HepG2 (cell line): ENCODE measurements around the gene GPT2. TPM values are rescaled to one million over a fixed set of nuclear protein-coding genes. Genes with fewer than 3 reads are reported as not detected.

ENCODE experiments used
- ATAC-seq: fragments of 200-7000 bp; cut with Tn5 transposase; 3 replicates; pipeline ENCODE4 v1.9.1; 2020; ENCODE audit warnings: mild to moderate bottlenecking, moderate library complexity
- BruUV-seq: library from RNA; stranded (reverse); fragments of 400-500 nt; replicated peaks from 2 replicates; lab custom pipeline; 2021; lab: Mats Ljungman, UMichigan
- CTCF ChIA-PET: fragments of 300-600 bp; formaldehyde crosslinking; extraction: SDS; loops from one replicate; lab custom pipeline; 2021; ENCODE audit warnings: low total read pairs, inconsistent platforms, low intra/inter-chr PET ratio; lab: Yijun Ruan, JAX
- POLR2A ChIA-PET: fragments of 350-600 bp; sonication (Branson Sonifier 250); formaldehyde crosslinking; loops from one replicate; lab custom pipeline; 2020; ENCODE audit warnings: antibody characterized with exemption, inconsistent platforms; lab: Yijun Ruan, JAX
- DNase-seq: peaks from one replicate; pipeline ENCODE4 v3.0.0-alpha.2; 2015; ENCODE audit warnings: low spot score
- FAIRE-seq: peaks from 3 replicates; lab custom pipeline; 2011; peaks lifted over from hg19 to GRCh38; lab: Jason Lieb, UNC
- H2AFZ ChIP-seq: one replicate; pipeline ENCODE4 v1.6.1; 2011; ENCODE audit warnings: low read length, inconsistent platforms
- H3K27ac ChIP-seq: fragments of 300-600 bp; 3 replicates; pipeline ENCODE4 v1.8.0; 2011; ENCODE audit warnings: mixed run types, mild to moderate bottlenecking, mixed read lengths, low read length, inconsistent platforms; ENCODE audit not compliant: insufficient read depth; ENCODE audit errors: extremely low read length
- H3K27me3 ChIP-seq, 2 experiments: fragments of 200-600 bp in 1 of 2; 2 replicates in 1 of 2; 3 replicates in 1 of 2; pipeline versions ENCODE4 v1.6.0 to v1.8.0; 2011; ENCODE audit warnings: low read length in 2 of 2, mild to moderate bottlenecking in 2 of 2, moderate library complexity in 2 of 2, inconsistent platforms in 1 of 2; ENCODE audit not compliant: insufficient read depth in 2 of 2, control insufficient read depth in 1 of 2
- H3K36me3 ChIP-seq, 2 experiments: fragments of 200-600 bp in 1 of 2; replicated peaks in 1 of 2; 2 replicates in 1 of 2; 3 replicates in 1 of 2; pipeline versions ENCODE4 v1.5.1 to v1.8.0; 2011; ENCODE audit warnings: low read length in 2 of 2, inconsistent platforms in 1 of 2; ENCODE audit not compliant: insufficient read depth in 2 of 2, control insufficient read depth in 1 of 2
- H3K4me1 ChIP-seq: 2 replicates; pipeline ENCODE4 v1.5.1; 2012; ENCODE audit warnings: low read length, inconsistent platforms; ENCODE audit not compliant: insufficient read depth
- H3K4me2 ChIP-seq: 2 replicates; pipeline ENCODE4 v1.6.0; 2011; ENCODE audit warnings: low read depth, low read length, inconsistent platforms
- H3K4me3 ChIP-seq, 3 experiments: fragments of 200-600 bp in 1 of 3; sonication (generic), shearing (Covaris generic) in 1 of 3; replicated peaks in 1 of 3; 2 replicates each; pipeline ENCODE4 v1.5.1; 2011 to 2016; ENCODE audit warnings: low read length in 3 of 3, inconsistent platforms in 2 of 3, low read depth in 2 of 3, mild to moderate bottlenecking in 2 of 3, control low read depth in 1 of 3, mixed read lengths in 1 of 3; ENCODE audit not compliant: insufficient read depth in 1 of 3
- H3K79me2 ChIP-seq: one replicate; pipeline ENCODE4 v1.6.1; 2011; ENCODE audit warnings: low read length, inconsistent platforms; ENCODE audit not compliant: insufficient read depth
- H3K9ac ChIP-seq: 2 replicates; pipeline ENCODE4 v1.6.0; 2011; ENCODE audit warnings: mild to moderate bottlenecking, low read depth, low read length, inconsistent platforms; ENCODE audit not compliant: insufficient read depth
- H3K9me3 ChIP-seq: 2 replicates; pipeline ENCODE4 v1.5.1; 2012; ENCODE audit warnings: mild to moderate bottlenecking, low read length
- H4K20me1 ChIP-seq: 2 replicates; pipeline ENCODE4 v1.6.0; 2011; ENCODE audit warnings: inconsistent platforms, mild to moderate bottlenecking, low read length, moderate library complexity; ENCODE audit not compliant: insufficient read depth
- FOSL1 ChIP-seq: sonication (generic); formaldehyde crosslinking; IDR thresholded peaks from 2 replicates; pipeline ENCODE4 v1.9.0; 2021; ENCODE audit warnings: missing genetic modification reagents, borderline replicate concordance
- IRF2 ChIP-seq: IDR thresholded peaks from 2 replicates; pipeline ENCODE4 v1.6.1; 2018; ENCODE audit warnings: missing genetic modification reagents, missing compliant biosample characterization
- MIXL1 ChIP-seq: IDR thresholded peaks from 2 replicates; pipeline ENCODE4 v1.6.1; 2016
- RFX1 ChIP-seq: fragments of 450-650 bp; IDR thresholded peaks from 2 replicates; pipeline ENCODE4 v1.6.1; 2017
- RXRB ChIP-seq: IDR thresholded peaks from 2 replicates; pipeline ENCODE4 v1.6.1; 2016; ENCODE audit warnings: borderline replicate concordance, missing genetic modification reagents, missing compliant biosample characterization
- SMC3 ChIP-seq: IDR thresholded peaks from 2 replicates; pipeline ENCODE4 v1.6.1; 2011; ENCODE audit warnings: low read length, improper control_type of control experiment
- SOX5 ChIP-seq: IDR thresholded peaks from 2 replicates; pipeline ENCODE4 v1.6.1; 2016; ENCODE audit warnings: borderline replicate concordance
- TARDBP ChIP-seq: sonication (generic); formaldehyde crosslinking; IDR thresholded peaks from 2 replicates; pipeline ENCODE4 v1.8.0; 2022; ENCODE audit warnings: mild to moderate bottlenecking, missing genetic modification reagents
- TEAD3 ChIP-seq: optimal IDR thresholded peaks from 2 replicates; pipeline ENCODE3; 2016; ENCODE audit warnings: borderline replicate concordance
- ZFX ChIP-seq: sonication (generic); formaldehyde crosslinking; IDR thresholded peaks from 2 replicates; pipeline ENCODE4 v1.4.0; 2020; ENCODE audit warnings: mild to moderate bottlenecking, low read depth, missing genetic modification reagents, moderate library complexity
- ZMYM4 ChIP-seq: sonication (generic); formaldehyde crosslinking; IDR thresholded peaks from 2 replicates; pipeline ENCODE4 v1.8.1; 2023; ENCODE audit warnings: mild to moderate bottlenecking, missing genetic modification reagents
- ZNF644 ChIP-seq: IDR thresholded peaks from 2 replicates; pipeline ENCODE4 v1.6.1; 2016; ENCODE audit warnings: low read depth
- ZNF7 ChIP-seq: IDR thresholded peaks from 2 replicates; pipeline ENCODE4 v1.6.1; 2016; ENCODE audit warnings: missing biosample characterization, missing genetic modification reagents
- ZNF772 ChIP-seq: sonication (generic); formaldehyde crosslinking; IDR thresholded peaks from 2 replicates; pipeline ENCODE4 v1.5.0; 2020; ENCODE audit warnings: mild to moderate bottlenecking, missing genetic modification reagents
- WGBS: methylation state at CpG from one replicate; pipeline ENCODE4 v1.1.6; 2017; ENCODE audit warnings: low lambda C conversion rate; 5-methylcytosine and 5-hydroxymethylcytosine counted together
- in situ Hi-C: cut with HindIII; loops from 2 replicates; pipeline ENCODE4 v1.10.0; 2017; ENCODE audit warnings: low pct_unique_long_range_greater_than_20kb; ENCODE audit not compliant: extremely low pct_ligation_motif_present
- intact Hi-C: fragments of 100-400 bp; cut with micrococcal nuclease; formaldehyde crosslinking; loops from one replicate; pipeline ENCODE4 v1.10.0; 2022; ENCODE audit not compliant: unreplicated experiment
- polyA plus RNA-seq, 8 experiments: library from polyadenylated mRNA; depleted of rRNA in 3 of 8; stranded (reverse) in 7 of 8; unstranded in 1 of 8; fragments of >200 nt; fragmentation: Illumina TruSeq in 4 of 8; extraction: Trizol in 4 of 8; gene quantifications; 2 replicates each; pipeline versions ENCODE4 v1.2.1 to v1.2.3, GENCODE V29; 2011 to 2016; ENCODE audit warnings: low read depth in 4 of 8, missing spikeins in 1 of 8, mixed read lengths in 1 of 8; ENCODE audit not compliant: insufficient read depth in 1 of 8
- total RNA-seq, 5 experiments: library from RNA; depleted of rRNA; stranded (reverse); fragments of >200 nt; fragmentation: Illumina TruSeq; extraction: Trizol; gene quantifications; 2 replicates each; pipeline ENCODE4 v1.2.3, GENCODE V29; 2016; ENCODE audit warnings: low read depth in 1 of 5
- TF ChIP-seq, protein P1 (sequence below): sonication (generic); formaldehyde crosslinking; conservative IDR thresholded peaks from 2 replicates; pipeline ENCODE4 v1.4.0; 2020; ENCODE audit warnings: mild to moderate bottlenecking, missing genetic modification reagents, moderate library complexity
- TF ChIP-seq, protein P2 (sequence below): IDR thresholded peaks from 2 replicates; pipeline ENCODE4 v1.6.1; 2016; ENCODE audit warnings: mild to moderate bottlenecking
- TF ChIP-seq, protein P3 (sequence below): IDR thresholded peaks from 2 replicates; pipeline ENCODE4 v1.6.1; 2016; ENCODE audit warnings: low read depth, control low read depth
- TF ChIP-seq, protein P4 (sequence below): sonication (generic); formaldehyde crosslinking; IDR thresholded peaks from 2 replicates; pipeline ENCODE4 v1.4.0; 2020; ENCODE audit warnings: mild to moderate bottlenecking, missing genetic modification reagents

GPT2 gene
- total and polyA plus RNA-seq, 2 of the 13 experiments (the other 11 are each of a cell fraction or from before 2014, with no cell fraction given): 138 to 267 TPM

DNA sequence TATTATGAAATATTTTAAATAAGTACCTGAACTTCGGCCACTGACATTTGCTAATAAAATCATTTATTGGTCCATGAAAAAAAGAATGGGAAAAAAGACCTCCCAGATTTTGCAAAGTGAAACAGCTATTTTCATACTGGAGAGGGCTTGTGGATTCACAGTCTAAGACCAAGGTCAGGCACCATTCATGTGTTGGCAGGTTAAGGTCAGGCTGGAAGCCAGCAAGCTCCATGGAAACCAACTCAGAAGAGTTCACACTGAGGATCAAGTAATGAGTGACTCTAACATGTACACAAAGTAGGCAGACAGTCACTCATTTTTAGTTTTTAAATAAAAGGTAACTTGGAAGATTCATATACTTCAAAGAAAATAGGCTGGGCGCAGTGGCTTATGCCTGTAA is 85.9 kb downstream of the GPT2 start:
- CTCF ChIA-PET: no interaction called here
- FAIRE-seq (peak; percentile 48), ATAC-seq (peak; percentile 64), DNase-seq (peak; percentile 79)
- H3K27ac ChIP-seq: peak overlapping the region; percentile 17
- intact Hi-C loops: loop anchor here (5.0 kb wide), 1 partner anchor 138 kb away; the partner anchor contains the start of gene C16orf87
- H3K9ac ChIP-seq: no peak overlapping the region; the same call in 1 of the 2 replicates
- H3K27me3 ChIP-seq: no peaks in the 10 kb centered on the region; a peak in 1 of 5 replicates
- H3K4me1 ChIP-seq: peaks cover 54% of the 10 kb centered on the region
- POLR2A ChIA-PET: interaction anchor here (1.0 to 1.8 kb wide), 3 partner anchors 21 to 1195 kb away, joined by 3 to 8 read pairs (median 3); no protein-coding TSS in a partner anchor
- H3K9me3 ChIP-seq: no peaks in the 10 kb centered on the region
- WGBS: 83% methylated on average over 2 of the region's 2 CpGs
- BruUV-seq: no TSS peak
- peaks cover 56% of the 10 kb centered on the region for H3K79me2 ChIP-seq
- peaks cover 43% of the 10 kb centered on the region for H4K20me1 ChIP-seq
- peaks cover 20 to 48% of the 10 kb centered on the region in 2 experiments for H3K36me3 ChIP-seq
- H2AFZ ChIP-seq: no peak overlapping the region
- H3K4me3 ChIP-seq: peak overlapping the region in 1 of 3 experiments; percentile 12; a peak in 1 of 6 replicates
- in situ Hi-C loops: no loop called here
- peak overlapping the region; percentile 47 for H3K4me2 ChIP-seq
- TF ChIP-seq, protein P1, sequence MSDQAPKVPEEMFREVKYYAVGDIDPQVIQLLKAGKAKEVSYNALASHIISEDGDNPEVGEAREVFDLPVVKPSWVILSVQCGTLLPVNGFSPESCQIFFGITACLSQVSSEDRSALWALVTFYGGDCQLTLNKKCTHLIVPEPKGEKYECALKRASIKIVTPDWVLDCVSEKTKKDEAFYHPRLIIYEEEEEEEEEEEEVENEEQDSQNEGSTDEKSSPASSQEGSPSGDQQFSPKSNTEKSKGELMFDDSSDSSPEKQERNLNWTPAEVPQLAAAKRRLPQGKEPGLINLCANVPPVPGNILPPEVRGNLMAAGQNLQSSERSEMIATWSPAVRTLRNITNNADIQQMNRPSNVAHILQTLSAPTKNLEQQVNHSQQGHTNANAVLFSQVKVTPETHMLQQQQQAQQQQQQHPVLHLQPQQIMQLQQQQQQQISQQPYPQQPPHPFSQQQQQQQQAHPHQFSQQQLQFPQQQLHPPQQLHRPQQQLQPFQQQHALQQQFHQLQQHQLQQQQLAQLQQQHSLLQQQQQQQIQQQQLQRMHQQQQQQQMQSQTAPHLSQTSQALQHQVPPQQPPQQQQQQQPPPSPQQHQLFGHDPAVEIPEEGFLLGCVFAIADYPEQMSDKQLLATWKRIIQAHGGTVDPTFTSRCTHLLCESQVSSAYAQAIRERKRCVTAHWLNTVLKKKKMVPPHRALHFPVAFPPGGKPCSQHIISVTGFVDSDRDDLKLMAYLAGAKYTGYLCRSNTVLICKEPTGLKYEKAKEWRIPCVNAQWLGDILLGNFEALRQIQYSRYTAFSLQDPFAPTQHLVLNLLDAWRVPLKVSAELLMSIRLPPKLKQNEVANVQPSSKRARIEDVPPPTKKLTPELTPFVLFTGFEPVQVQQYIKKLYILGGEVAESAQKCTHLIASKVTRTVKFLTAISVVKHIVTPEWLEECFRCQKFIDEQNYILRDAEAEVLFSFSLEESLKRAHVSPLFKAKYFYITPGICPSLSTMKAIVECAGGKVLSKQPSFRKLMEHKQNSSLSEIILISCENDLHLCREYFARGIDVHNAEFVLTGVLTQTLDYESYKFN (CRISPR knock-in tag): peak; percentile 27; the same call in 1 of the 2 replicates
- TF ChIP-seq, protein P2, sequence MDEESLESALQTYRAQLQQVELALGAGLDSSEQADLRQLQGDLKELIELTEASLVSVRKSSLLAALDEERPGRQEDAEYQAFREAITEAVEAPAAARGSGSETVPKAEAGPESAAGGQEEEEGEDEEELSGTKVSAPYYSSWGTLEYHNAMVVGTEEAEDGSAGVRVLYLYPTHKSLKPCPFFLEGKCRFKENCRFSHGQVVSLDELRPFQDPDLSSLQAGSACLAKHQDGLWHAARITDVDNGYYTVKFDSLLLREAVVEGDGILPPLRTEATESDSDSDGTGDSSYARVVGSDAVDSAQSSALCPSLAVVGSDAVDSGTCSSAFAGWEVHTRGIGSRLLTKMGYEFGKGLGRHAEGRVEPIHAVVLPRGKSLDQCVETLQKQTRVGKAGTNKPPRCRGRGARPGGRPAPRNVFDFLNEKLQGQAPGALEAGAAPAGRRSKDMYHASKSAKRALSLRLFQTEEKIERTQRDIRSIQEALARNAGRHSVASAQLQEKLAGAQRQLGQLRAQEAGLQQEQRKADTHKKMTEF: peak; percentile 34; the same call in 1 of the 2 replicates
- TF ChIP-seq TARDBP (CRISPR knock-in tag) (0 out of 2 replicates have a peak, but pooled peaks have one; percentile 33), TEAD3 (CRISPR knock-in tag) (peak; percentile 42), ZNF7 (peak; percentile 90), SMC3 (0 out of 2 replicates have a peak, but pooled peaks have one; percentile 8), MIXL1 (CRISPR knock-in tag) (peak; percentile 8; the same call in 1 of the 2 replicates), ZNF772 (CRISPR knock-in tag) (no peak), RFX1 (peak; percentile 38; the same call in 1 of the 2 replicates), RXRB (CRISPR knock-in tag) (peak; percentile 72; the same call in 1 of the 2 replicates), FOSL1 (CRISPR knock-in tag) (no peak), ZFX (peak; percentile 26; the same call in 1 of the 2 replicates), ZMYM4 (CRISPR knock-in tag) (0 out of 2 replicates have a peak, but pooled peaks have one; percentile 26), ZNF644 (CRISPR knock-in tag) (peak; percentile 75), SOX5 (peak; percentile 32; the same call in 1 of the 2 replicates), IRF2 (CRISPR knock-in tag) (0 out of 2 replicates have a peak, but pooled peaks have one; percentile 44)
- TF ChIP-seq, protein P3, sequence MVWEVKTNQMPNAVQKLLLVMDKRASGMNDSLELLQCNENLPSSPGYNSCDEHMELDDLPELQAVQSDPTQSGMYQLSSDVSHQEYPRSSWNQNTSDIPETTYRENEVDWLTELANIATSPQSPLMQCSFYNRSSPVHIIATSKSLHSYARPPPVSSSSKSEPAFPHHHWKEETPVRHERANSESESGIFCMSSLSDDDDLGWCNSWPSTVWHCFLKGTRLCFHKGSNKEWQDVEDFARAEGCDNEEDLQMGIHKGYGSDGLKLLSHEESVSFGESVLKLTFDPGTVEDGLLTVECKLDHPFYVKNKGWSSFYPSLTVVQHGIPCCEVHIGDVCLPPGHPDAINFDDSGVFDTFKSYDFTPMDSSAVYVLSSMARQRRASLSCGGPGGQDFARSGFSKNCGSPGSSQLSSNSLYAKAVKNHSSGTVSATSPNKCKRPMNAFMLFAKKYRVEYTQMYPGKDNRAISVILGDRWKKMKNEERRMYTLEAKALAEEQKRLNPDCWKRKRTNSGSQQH (CRISPR knock-in tag): 0 out of 2 replicates have a peak, but pooled peaks have one; percentile 29
- TF ChIP-seq, protein P4, sequence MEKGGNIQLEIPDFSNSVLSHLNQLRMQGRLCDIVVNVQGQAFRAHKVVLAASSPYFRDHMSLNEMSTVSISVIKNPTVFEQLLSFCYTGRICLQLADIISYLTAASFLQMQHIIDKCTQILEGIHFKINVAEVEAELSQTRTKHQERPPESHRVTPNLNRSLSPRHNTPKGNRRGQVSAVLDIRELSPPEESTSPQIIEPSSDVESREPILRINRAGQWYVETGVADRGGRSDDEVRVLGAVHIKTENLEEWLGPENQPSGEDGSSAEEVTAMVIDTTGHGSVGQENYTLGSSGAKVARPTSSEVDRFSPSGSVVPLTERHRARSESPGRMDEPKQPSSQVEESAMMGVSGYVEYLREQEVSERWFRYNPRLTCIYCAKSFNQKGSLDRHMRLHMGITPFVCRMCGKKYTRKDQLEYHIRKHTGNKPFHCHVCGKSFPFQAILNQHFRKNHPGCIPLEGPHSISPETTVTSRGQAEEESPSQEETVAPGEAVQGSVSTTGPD (CRISPR knock-in tag): no peak
